Effector CD4-positive, alpha-beta T cell (primary cell): ENCODE results near the gene KCNH2.
A peak's percentile ranks its signal among the peaks of the same experiment; 100 is the strongest.

Experiments
- DNase-seq: peaks from one replicate; pipeline ENCODE4 v3.0.0-alpha.2; 2020

KCNH2 gene

GRCh38 chr7:150993511-150993910, 15.4 kb upstream of the KCNH2 start:
- DNase-seq: no peak

GRCh38 chr7:150992833-150993302, 14.7 kb upstream of the KCNH2 start:
- no peak for DNase-seq

DNA sequence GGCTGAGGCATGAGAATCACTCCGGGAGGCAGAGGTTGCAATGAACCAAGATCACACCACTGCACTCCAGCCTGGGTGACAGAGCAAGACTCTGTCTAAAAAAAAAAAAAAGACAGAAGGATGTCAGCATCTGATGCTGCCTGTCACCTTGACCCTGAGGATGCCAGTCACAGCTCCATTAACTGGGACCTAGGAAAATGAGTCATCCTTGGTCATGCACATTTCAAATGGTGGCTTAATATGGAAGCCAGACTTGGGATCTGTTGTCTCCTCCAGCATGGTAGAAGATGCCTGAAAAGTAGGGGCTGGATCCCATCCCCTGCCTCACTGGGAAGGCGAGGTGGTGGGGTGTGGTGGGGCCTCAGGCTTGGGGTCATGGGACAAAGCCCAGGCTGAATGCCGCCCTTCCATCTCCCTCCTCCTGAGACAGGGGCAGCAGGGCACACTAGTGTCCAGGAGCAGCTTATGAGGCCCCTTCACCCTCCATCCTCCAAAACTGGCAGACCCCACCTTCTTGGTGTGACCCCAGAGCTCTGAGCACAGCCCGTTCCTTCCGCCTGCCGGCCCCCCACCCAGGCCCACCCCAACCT, 14.0 kb upstream of the KCNH2 start:
- DNase-seq: no peak

DNA sequence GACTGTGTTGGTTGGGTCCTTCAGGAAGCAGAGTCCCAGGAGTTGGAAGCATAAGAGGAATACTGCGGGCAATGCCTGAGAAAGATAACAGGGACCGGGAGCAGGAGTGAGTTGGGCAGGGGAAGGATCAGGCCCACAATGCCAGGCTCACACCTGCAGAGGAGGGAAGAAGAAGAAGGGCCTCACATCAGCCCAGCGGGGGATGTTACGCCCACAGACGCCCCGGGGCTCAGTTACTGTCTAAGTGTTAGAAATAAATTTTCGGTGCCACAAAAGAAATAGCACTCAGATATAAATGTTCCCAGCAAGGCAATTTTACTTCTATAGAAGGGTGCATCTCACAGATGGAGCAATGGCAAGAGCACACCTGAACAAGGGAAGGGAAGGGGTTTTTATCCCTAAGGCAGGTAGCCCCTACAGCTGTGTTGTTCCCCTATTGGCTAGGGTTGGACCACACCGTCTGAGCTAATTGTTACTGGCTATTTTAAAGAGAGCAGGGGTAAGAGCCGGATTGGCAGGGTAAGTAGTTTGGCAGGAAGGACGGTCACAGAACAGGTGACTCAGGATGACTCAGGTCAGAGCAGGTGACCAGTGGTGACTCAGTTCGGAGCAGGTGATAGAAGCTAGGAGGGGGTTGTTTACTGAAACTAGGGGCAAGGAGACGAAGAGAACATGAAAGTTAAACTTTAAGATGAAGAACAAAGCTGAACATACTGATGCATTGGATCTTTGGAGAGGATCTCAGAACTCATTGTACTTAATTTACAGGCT, 12.5 kb upstream of the KCNH2 start, which contains the start of gene NOS3:
NOS3 (plus strand) TSS at position 602 of the 771 bp plus-strand sequence. CDS start 2,787 bp downstream, outside the sequence.
- DNase-seq: no peak

GRCh38 chr7:150989456-150989855, 11.3 kb upstream of the KCNH2 start:
- DNase-seq: no peak

- DNase-seq: peak; percentile 61
Measured at GRCh38 chr7:150988230-150989226, 10.4 kb upstream of the KCNH2 start.

GRCh38 chr7:150986556-150986955, 8.4 kb upstream of the KCNH2 start:
- DNase-seq: no peak

DNA sequence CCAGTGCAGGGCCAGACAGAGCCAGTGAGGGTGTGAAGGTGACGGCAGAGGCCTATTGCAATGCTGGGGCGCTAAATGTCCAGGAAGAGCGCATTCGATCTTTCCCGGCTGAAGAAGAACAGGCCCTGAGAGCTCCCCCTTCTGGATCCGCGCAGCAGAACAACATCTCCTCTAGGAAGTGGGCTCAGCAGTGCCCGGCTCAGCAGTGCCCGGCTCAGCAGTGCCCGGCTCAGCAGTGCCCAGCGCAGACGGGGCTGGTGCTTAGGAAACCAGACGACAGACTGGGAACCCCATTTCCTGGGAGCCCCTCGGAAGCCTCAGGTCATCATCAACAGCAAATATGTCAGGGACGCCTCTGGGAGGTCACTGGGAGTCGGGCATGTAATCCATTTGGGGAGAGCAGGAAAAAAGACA, 8.0 kb upstream of the KCNH2 start:
- peak; percentile 42 for DNase-seq

- peak; percentile 34 for DNase-seq
Measured at GRCh38 chr7:150983893-150984368, 5.8 kb upstream of the KCNH2 start.

GRCh38 chr7:150982351-150982750, 4.2 kb upstream of the KCNH2 start:
- DNase-seq: no peak

DNA sequence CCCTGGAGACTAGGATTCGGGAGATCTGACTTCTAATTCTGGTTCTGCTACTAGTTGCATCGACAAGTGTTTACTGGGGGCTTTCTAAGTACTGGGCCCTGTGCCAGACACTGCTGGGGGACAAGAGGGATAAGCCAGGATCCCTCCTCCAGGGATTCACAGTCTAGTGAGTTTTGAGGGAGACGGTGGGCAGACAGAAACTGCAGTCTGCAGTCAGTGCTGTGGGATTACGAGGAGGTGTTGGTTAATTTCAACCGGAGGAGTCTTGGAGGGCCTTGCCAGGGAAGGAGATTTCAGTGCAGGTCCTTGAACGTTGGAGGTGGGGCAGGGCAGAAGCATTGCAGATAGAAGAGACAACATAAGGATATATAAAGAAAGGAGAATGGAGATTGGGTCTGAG, 3.5 kb upstream of the KCNH2 start:
- no peak for DNase-seq

DNA sequence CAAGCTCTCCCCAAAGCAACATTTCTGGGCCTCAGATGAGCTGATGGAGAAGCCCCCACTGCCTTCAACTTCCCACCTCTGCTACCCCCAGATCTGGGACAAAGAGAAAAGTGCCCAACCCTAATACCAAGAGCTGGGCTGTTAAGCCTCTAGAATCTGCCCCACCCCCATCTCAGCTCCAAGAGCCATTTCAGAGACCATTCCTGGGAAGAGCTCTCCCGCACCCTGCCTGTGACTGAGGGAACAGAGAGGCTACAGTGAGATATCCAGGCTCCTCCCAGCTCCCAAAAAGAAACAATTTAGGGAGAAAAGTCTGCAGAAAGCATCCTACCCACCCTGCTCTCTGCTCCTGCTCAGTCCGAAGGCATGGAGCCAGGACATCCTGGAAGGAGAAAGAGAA, 2.5 kb upstream of the KCNH2 start:
- no peak for DNase-seq

- no peak for DNase-seq
Measured at GRCh38 chr7:150979713-150980390, 1.7 kb upstream of the KCNH2 start.

DNA sequence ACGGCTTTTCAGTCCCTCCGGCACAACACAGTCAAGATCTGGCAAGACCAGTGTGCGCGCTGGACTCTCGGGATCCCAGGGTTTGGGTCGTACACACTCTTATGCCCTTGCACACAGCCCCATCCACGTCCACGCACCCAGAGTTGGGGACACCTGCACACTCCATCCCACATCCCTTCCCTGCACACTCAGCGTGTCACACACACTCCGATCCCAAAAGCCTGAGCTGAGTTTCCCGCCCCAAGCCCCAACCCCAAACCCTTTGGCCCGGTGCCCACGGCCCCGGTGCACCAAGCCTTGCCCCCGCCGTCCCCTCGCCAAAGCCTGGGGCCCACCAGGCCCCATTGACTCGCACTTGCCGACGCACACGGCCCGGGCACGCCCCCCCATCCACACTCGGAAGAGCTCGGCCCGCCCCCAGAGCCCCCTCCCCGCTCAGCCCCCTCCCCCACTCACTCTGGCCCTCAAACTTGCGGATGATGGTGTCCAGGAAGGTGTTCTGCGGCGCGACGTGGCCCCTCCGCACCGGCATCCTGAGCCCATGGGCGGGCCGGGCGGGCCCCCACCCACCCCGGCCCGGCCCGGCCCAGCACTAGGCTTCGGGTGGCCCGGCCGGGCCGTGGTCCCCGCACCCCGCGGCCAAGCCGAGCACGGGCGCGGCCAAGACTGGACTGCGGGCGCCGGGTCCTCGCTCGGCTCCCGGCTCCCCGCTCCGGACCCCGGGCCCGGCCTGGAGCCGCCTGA, 567 bp downstream of the KCNH2 start:
- DNase-seq: no peak

DNA sequence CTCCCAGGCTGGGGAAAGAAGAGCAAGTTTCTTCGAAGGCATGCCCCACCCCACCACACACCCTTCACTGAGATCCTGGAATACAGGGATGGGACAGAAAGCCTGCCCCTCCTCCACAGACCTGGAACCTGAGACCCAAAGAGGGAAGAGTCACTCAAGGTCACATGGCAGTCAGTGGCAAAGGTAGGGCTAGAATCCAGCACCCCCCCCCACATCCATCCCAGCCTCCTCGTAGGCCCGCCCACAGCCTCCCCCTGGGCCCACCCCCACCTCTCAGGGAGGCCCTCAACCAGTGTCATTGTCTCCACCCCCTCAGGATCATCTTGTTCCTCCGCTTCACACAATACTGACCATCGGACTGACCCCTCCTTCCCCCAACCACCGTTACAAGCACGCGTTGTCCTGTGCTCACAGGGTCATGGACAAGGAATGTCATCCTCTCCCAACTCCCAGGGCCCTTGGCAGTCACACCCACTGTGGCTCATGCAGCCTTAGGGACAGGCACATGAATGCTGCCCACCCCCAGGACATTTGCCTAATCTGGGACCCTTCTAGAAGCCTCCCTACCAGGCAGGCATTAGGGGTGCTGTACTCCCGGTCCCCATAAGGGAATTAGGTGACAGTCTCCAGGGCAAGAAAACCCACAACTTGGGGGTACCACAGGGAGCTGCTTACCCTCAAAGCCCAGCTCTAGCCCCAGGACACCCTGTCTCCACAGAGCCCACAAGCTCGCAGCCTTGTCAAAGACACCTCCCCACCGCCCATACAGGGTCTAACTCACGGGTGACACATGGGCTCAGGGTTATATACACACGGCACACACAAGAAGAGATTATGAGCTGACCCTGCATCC, 1.4 kb downstream of the KCNH2 start:
- DNase-seq: no peak

GRCh38 chr7:150975536-150976319, 2.4 kb downstream of the KCNH2 start:
- DNase-seq: no peak

- DNase-seq: peak; percentile 74
Measured at GRCh38 chr7:150974468-150975391, 3.4 kb downstream of the KCNH2 start.
